Nucleus accumbens (tissue), 56 donors: ENCODE results near the gene CCDC91.
"Not testable (repeated sequence)": the region's sequence is repeated elsewhere in the genome, so short reads cannot be mapped to it uniquely, and the experiment has no call there.

Experiments
- DNase-seq, 56 donors: peaks; one replicate each; lab custom pipeline; 2025; lab: John Stamatoyannopoulos, UW

CCDC91 gene

DNA sequence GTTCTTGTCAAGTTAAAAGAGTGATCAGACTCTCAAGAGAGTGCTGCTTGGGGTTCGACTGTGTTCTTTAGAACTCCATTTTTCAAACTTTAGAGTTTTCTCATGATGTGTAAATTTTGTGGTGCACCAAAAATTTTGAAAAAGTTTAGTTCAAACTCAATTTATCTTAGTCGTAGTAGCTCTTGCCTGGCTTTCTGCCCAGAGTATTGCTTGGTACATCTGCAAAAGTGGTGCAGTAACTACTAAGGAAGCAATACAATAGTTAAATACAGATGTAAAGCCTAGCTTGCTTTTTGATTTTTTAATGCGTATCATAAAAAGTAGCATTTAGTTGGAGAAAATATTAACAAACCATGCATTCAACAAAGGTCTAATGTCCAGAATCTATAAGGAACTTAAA lies 9.5 kb upstream of the CCDC91 start:
- no peak for DNase-seq

DNA sequence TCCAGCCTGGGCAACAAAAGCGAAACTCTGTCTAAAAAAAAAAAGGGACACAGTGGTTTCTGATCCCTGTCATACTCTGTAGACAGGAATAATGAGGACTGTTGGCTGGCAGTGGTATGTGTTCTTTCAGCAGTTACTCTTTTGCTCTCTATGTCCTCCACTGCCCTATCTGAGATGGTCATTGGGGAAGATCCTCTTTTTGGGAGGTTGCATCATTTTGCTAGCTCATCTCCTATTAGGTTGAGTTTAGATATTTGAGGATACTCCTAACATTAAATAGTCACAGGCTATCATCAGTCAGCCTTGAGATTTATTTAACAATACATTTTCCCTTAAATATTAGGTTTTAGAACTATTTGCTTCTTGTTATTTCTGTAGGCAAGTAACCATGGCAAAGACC lies 5.9 kb upstream of the CCDC91 start:
- no peak for DNase-seq

DNA sequence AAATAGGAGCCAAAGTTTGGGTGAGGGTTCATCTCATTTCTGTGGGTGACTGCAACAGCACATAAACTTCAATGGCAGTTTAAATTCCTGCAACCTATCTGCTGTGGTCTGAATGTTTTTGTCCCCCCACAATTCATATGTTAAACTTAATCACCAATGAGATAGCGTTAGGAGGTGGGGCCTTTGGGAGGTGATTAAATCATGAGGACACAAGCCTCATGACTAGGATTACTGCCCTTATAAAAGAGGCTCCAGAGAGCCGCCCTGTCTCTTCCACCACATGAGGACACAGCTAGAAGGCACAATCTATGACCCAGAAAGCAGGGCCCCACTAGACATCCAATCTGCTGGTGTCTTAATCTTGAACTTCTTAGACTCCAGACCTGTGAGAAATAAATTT lies 3.8 kb upstream of the CCDC91 start:
- no peak for DNase-seq

DNA sequence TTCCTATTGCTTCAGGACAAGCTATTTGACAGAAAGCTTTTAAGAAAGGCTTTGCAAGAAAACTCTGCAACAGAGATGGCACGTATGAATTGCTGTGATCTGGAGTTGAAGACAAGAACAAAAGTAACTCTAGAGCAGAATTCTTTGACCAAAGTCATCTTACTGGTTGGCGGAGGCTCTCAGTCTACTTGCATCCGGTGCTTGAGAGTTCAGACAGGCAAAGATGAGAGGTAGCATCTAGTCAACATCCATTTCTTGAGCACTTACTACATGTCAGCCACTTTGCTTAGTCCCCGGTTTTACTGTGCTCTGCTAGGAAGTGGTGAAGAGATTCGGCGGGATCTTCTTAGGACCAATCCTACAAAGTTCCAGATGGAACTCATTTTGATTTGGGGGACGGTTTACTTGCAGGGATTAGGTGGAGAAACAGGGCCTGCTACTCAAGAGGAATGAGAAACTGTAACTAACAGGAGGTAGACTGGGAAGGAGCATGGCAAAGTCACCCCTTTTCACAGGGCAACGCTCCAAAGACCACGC lies 404 bp upstream of the CCDC91 start:
- no peak for DNase-seq

DNA sequence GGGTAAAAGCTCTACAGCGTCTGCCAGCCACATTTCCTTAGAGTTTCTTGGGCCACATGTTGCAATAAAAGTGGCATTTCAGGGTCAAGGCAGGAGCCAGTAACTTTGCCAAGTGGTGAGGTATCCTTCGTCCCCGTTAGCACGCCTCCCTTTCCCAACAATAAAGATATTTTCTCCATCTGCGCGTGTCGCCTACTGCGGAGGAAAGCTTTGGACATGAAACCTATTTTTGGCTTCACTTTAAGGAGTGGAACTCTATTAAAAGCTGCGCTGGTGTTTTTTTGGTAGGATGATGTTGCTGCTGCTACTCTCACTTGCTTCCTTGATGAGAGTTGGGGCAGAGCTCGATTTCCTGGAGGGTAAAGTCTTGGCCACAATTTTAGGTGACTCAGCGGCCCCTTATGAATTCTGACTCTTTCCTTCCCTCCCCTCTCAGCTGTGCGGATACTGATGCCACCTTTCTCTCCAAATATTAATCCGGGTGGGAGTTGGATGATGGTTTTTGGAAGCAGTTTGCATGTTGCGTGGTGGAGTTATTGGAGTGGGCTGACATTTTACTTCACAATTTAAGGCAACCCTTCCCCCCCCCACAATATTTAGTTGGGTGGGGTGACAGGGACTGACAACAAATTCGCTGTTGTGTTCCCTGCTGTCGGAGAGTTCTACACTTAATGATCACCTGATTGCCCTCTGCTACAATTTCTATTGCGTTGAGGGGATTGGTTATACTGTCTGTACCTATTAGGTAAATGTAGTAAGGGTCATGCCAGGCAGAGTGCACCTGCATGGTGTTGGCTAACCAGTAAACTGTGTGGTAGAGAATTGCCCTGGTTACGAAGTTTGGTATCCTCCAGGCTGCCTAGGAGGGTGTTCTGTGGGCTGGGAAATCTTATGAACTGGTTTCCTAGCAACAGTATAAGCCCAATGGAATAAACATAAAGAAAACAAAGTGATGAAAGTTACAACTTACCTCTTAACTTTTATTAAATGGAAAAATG lies 1.1 kb downstream of the CCDC91 start:
- peak in 17 of 56 donors; percentile 4 to 76 (median 35) for DNase-seq

DNA sequence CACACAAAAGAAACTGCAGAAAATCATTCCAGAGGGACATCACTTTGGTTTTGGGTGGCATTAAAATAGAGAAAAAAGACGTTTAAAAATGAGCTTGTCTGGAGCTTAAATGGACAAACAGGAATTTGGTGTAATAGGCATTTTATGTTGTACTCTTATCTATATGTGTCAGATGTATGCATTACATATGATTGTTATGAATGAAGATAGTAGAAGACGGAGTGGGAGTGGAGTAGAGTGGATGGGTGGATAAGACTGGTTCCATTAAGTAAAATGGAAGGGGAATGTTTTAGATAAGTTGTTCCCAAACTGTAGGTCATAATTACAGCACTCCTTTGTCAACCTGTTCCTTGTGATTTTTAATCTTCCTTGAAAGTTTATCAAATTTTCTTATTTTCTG lies 1.9 kb downstream of the CCDC91 start:
- no peak for DNase-seq

DNA sequence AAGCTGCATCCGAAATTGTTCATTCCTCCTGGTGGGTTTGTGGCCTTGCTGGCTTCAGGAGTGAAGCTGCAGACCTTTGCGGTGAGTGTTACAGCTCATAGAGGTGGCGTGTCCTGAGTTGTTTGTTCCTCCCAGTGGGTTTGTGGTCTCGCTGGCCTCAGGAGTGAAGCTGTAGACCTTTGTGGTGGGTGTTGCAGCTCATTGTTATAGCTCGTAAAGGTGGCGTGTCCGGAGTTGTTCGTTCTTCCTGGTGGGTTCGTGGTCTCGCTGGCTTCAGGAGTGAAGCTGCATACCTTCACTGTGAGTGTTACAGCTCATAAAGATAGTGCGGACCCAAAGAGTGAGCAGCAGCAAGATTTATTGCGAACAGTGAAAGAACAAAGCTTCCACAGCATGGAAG lies 4.4 kb downstream of the CCDC91 start:
- DNase-seq: not testable (repeated sequence)

DNA sequence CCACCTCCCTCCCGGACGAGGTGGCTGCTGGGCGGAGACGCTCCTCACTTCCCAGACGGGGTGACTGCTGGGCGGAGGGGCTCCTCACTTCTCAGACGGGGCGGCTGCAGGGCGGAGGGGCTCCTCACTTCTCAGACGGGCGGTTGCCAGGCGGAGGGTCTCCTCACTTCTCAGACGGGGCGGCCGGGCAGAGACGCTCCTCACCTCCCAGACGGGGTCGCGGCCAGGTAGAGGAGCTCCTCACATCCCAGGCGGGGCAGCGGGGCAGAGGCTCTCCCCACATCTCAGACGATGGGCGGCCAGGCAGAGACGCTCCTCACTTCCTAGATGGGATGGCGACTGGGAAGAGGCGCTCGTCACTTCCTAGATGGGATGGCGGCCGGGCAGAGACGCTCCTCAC lies 10.9 kb downstream of the CCDC91 start:
- DNase-seq: not testable (repeated sequence)

DNA sequence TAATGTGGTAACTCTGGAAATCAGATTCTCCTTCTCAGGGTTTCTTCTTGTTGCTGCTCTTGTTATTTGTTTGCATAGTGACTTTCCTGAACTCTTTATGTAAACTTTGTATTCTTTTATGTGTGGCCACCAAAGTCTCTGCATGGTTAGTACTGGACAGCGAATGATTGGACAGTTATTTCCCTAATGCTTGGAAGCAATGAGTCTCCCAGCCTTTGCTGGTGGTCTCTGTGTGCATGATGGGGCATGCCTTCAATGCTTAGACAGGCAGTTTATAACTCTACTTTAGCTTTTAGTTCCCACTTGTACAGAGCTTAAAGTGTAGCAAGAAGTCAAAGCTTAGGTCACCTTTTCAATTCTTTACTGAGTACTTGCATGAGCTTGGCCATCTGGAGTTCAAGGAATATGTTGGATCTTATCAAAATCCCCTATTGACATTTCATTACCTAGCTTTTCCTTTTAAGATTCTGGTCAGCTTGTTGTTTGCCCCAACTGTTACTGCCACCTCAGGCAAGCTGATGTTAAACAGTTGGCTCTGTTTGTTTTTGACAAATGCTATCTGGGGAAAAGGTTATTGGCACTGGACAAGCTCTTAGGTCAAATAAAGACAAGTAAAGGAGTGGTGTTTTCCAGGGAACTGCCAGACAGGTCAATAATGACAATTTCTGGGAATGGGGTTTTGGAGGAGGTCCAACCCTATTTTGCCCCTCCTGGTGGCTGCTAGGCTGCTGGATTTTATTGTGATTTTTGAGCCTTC lies 12.3 kb downstream of the CCDC91 start:
- peak in 3 of 56 donors; percentile 0 to 1 (median 1) for DNase-seq

DNA sequence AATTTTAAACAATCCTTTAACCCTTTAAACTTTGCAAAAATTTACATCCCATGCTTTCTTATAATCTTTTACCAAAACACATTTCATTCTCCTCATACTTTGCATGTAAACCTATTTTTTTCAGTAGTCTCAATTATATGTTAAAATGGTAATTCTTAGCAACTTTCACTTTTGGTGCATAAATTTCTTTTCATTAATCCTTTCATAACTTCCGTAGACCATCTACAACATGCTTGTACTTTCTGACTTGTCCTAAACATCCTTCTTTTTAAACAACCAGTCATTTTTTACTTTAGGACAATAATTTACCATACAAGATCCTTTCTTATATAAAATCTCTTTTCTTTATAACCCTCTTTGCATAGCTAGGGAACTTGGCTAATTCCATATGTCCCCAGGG lies 19.5 kb downstream of the CCDC91 start:
- DNase-seq: no peak

DNA sequence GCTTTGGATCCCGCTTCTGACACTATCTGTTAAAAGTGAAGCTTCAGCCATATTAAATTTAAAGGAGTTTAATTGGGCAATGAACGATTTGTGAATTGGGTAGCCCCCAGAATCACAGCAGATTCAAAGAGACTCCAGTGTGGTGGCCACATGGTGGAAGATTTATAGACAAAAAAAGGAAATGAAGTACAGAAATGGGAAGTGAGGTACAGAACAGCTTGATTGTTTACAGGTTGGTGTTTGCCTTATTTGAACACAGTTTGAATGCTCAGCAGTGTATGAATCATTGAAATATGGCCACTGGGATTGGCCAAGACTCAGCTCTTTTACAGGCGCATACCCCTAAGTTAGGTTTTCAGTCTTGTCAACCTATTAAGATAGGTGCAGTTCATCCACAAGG lies 21.9 kb downstream of the CCDC91 start:
- DNase-seq: no peak

DNA sequence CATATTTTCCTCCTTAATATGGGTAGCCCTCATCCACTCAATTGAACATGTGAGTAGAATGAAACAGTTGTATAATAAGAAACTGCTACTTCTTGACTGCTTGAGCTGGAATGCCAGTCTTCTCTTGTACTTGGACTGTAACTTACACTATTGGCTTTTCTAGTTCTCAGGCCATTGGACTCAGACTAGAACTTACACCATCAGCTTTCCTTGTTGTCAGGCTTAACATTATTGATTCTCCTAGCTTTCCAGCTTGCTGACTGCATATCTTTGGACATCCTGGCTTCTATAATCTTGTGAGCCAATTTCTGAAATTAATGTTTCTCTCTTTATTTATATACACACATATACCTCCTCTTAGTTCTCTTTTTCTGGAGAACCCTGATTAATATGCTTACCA lies 24.8 kb downstream of the CCDC91 start:
- no peak for DNase-seq

DNA sequence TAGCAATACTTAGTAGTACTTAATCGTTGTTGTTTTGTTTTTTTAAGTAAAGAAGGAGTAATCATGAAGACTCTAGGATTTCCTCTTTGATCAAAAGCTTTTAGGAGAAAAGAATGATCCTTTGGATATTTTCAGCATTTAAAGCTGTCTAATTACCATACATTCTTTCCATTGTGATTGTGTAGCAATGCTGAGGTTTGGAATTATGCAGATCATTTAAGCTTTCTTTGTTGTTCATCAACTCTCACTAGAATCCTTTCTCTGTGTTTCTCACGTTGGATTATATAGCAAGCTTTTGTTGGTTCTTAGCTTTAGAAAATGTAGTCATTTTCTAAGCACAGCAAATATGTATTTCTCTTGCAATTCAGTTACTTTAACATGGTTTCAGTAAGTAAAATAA lies 25.8 kb downstream of the CCDC91 start:
- no peak for DNase-seq

DNA sequence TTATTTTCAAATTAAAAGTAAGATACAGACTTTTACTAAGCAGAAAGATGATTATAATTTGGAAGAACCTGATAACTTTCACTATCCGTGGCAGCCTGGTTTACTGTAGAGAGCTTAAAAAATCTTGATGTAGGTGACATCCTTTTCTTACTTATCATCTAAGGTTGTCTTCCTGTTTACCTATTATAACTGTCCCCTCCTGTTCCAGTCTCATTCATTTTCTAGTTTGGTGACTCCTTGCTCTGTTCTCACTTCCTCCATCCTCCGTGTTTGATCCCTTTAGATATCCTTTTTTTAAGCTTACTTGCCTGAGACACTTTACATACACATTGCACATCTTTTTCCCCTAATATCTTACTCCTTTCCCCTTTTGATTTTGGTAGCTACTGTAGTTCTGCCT lies 27.5 kb downstream of the CCDC91 start:
- no peak for DNase-seq

DNA sequence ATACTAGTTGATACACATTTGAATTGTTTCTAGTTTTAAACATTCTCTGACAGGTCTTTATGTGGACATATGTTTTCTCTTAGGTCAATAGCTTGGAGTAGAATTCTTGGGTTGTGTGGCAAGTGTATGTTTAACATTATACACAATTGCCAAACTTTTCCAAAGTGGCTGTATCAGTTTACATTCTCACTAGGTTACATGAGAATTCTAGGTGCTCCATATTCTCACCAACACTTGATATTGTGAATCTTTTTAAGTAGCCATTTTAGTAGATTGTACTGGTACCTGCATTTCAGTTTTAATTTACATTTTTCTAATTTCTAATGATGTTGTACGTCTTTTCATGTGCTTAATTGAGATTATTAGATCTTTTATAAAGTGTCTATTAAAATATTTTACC lies 28.6 kb downstream of the CCDC91 start:
- DNase-seq: no peak

DNA sequence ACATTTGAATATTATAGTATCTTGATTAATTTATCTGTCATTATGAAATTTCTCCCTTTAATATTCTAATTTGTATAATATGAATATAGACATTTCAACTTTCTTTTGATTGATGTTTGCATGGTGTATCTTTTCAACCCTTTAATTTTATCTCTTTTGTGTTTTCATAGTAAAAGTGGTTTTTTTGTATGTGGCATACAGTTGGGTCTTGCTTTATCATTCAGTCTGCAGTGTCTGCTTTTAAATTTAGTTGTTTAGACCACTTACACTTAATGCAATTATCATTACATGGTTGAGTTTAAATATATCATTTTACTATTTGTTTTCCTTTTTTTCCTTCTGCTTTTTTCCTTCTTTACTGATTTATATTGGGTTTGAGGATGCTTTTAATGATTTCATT lies 29.6 kb downstream of the CCDC91 start:
- DNase-seq: no peak

DNA sequence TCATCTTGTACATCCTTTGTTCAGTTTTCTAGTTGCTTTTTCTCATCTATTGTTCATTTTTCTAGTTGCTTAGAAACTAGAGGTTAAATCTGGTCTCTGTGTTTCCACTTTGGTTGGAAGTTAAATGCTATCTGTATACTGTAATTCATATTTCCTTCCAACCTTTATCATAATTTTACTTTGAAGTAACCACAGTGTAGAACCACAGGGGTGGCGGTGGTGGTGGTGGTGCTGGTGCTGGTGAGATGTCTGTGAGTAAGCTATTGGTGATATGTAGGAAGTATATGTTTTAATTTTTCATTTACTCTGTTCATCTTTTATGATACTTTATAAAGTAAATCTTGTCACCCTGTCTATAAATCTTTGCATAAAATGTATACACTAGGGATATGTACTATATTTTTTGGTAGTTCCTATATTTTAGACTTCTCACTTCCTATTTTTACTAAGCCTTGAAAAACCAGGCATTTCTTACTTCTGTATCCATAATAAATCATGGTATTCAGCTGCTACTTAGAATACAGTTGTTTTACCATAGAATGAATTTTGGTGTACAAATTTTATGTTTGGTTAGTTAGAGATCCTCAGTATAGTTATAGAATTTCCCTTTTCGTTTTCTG lies 31.9 kb downstream of the CCDC91 start:
- DNase-seq: no peak

DNA sequence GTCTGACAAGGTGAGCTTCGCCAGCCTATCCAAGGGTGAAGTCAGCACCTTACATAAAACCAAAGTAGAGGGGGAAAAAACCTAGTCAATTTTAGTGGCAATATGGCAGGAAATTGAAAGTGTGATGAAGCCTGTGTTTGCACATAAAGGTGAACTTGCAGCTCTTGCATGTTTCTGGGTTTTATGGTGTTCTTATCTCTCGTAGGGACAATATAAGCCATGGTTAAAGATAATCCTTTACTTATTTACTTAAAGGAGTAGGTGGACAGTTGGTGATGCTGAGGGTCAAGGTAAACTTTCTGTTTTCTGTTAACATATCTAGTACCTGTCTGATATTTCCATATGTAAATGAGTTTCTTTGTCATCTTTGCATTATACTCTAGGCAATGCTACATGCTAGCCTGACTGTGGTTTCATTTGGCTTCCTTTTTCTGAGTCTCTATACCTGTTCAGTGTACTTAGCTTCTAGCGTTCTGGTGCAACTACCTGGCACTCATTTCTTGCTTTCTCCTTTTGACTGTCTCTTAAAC lies 32.8 kb downstream of the CCDC91 start:
- DNase-seq: no peak

DNA sequence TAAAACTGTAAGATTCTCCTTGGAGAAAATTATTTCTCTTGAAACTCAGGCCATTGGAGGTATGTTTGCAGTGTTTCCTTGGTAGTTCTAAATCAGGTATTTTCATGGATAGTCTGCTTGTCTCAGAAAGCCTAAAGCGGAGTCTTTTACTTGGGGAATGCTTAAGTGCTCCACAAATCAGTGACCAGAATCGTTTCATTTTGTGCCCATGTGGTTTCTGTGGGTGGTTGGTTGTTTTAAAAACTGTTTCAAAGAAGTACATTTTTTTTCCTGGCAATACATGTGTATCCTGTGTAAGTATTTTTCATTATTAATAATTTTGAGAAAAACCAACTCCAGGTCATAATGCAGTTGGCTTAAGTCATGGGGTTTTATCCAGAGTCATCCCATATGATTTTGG lies 33.6 kb downstream of the CCDC91 start:
- DNase-seq: no peak

DNA sequence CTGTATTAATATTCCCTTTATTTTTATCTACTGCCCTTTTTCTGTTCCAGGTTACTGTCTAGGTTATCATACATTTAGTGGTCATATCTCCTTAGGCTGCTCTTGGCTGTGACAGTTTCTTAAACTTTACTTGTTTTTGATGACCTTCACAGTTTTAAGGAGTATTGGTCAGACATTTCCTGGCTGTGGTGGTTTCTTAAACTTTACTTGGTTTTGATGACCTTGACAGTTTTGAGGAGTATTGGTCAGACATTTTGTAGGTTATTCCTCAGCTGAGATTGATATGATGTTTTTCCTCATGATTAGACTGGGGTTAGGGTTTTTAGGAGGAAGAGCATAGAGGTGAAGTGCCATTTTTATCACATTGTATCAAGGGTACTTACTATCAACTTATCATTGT lies 36.4 kb downstream of the CCDC91 start:
- DNase-seq: no peak

DNA sequence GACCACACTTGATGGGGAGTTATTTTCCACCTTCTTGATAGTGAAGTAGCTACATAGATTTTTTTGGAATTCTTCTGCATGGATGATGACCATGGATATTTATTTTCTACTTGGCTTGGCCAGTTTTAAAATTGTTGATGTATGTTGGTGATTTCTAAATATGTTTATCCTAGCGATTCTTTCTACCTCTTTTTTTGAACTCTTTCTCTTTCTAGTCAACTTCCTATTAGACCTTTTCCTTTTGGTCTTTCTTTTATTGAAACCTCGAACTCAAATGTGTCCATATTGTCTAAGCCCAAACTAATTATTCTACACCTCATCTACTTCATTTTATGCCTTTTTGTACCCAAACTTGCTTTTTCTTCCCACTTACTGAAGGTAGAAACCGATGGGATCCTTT lies 37.0 kb downstream of the CCDC91 start:
- no peak for DNase-seq
